Fibroblast of villous mesenchyme (primary cell): ENCODE data around the gene ADAMTS3. TPM values are rescaled to one million over a fixed set of nuclear protein-coding genes. Genes with fewer than 3 reads are reported as not detected.

Experiments
- DNase-seq: peaks from one replicate; pipeline ENCODE4 v3.0.0-alpha.2; 2010; ENCODE audit warnings: low read depth
- H3K4me3 ChIP-seq: 2 replicates; pipeline ENCODE4 v1.5.1; 2011; ENCODE audit warnings: low read depth, mild to moderate bottlenecking, low read length
- CTCF ChIP-seq: IDR thresholded peaks from 2 replicates; pipeline ENCODE4 v1.5.1; 2012; ENCODE audit warnings: low read depth, mild to moderate bottlenecking, low read length; ENCODE audit not compliant: insufficient read depth
- total RNA-seq: library from RNA; depleted of rRNA; stranded (reverse); fragments of >200 nt; gene quantifications from 2 replicates; pipeline ENCODE4 v1.2.3, GENCODE V29; 2012

The ADAMTS3 gene
- total RNA-seq, 1 donor, result 3.0 TPM

GRCh38 chr4:72457158-72457557, 111.9 kb downstream of the ADAMTS3 start:
- H3K4me3 ChIP-seq, result no peak overlapping the region
- DNase-seq, result no peak
- no peak for TF ChIP-seq CTCF

GRCh38 chr4:72451349-72451748, 117.7 kb downstream of the ADAMTS3 start:
- DNase-seq, result no peak
- no peak for TF ChIP-seq CTCF
- H3K4me3 ChIP-seq, result no peak overlapping the region

GRCh38 chr4:72449705-72450104, 119.3 kb downstream of the ADAMTS3 start:
- no peak for TF ChIP-seq CTCF
- H3K4me3 ChIP-seq, result no peak overlapping the region
- no peak for DNase-seq

GRCh38 chr4:72448231-72448630, 120.8 kb downstream of the ADAMTS3 start:
- DNase-seq, result no peak
- no peak overlapping the region for H3K4me3 ChIP-seq
- no peak for TF ChIP-seq CTCF

- no peak for TF ChIP-seq CTCF
- no peak for DNase-seq
- no peak overlapping the region for H3K4me3 ChIP-seq
Measured at GRCh38 chr4:72446353-72447055, 122.5 kb downstream of the ADAMTS3 start.

GRCh38 chr4:72444092-72444491, 124.9 kb downstream of the ADAMTS3 start:
- no peak for DNase-seq
- TF ChIP-seq CTCF, result no peak
- H3K4me3 ChIP-seq, result no peak overlapping the region

- H3K4me3 ChIP-seq, result no peak overlapping the region
- DNase-seq, result no peak
- TF ChIP-seq CTCF, result no peak
Measured at GRCh38 chr4:72442715-72443114, 126.3 kb downstream of the ADAMTS3 start.
